T-helper 17 cell (primary cell): ENCODE data around the gene ZNF775. TPM values are rescaled to one million over a fixed set of nuclear protein-coding genes. Genes with fewer than 3 reads are reported as not detected.
A peak's percentile ranks its signal among the peaks of the same experiment; 100 is the strongest.

Experiments used
- ATAC-seq: fragments of 150-1000 bp; cut with Tn5 transposase; 2 replicates; pipeline ENCODE4 v1.10.0; 2021; ENCODE audit warnings: mild to moderate bottlenecking, moderate library complexity
- DNase-seq, 3 donors: peaks; one replicate each; pipeline versions ENCODE4 v3.0.0 to v3.0.0-alpha.2; 2020 to 2021
- H3K9me3 ChIP-seq: one replicate; pipeline ENCODE4 v1.7.0; 2013; ENCODE audit warnings: low read length, mild to moderate bottlenecking; ENCODE audit not compliant: control insufficient read depth, poor library complexity, severe bottlenecking
- H3K27ac Mint-ChIP-seq: one replicate; pipeline ENCODE4 v1.8.0; 2022; ENCODE audit warnings: mild to moderate bottlenecking, moderate library complexity, mixed read lengths
- H3K27me3 Mint-ChIP-seq: one replicate; pipeline ENCODE4 v1.8.0; 2022; ENCODE audit warnings: mixed read lengths
- H3K36me3 Mint-ChIP-seq: one replicate; pipeline ENCODE4 v1.8.0; 2022; ENCODE audit warnings: low read depth, mixed read lengths
- H3K4me1 Mint-ChIP-seq: one replicate; pipeline ENCODE4 v1.8.0; 2022; ENCODE audit warnings: mild to moderate bottlenecking, mixed read lengths
- H3K4me3 Mint-ChIP-seq: one replicate; pipeline ENCODE4 v1.8.0; 2022; ENCODE audit warnings: mild to moderate bottlenecking, moderate library complexity, mixed read lengths
- total RNA-seq, 4 donors: library from RNA in 2 of 4; stranded (reverse) in 2 of 4; gene quantifications; one replicate each; pipeline ENCODE4 v1.2.3 and lab custom pipeline; 2022 to 2026

ZNF775 gene
- total RNA-seq, 2 donors from 2014 or later, result 1.4 to 2.1 TPM

GRCh38 chr7:150375662-150376521 lies 3.2 kb upstream of the ZNF775 start:
- Mint-ChIP-seq H3K4me3 (no peak overlapping the region), H3K27me3 (no peaks in the 10 kb centered on the region), H3K27ac (peak overlapping the region; percentile 76), H3K4me1 (peaks cover 35% of the 10 kb centered on the region), H3K36me3 (no peaks in the 10 kb centered on the region)
- ATAC-seq (no peak), DNase-seq (no peak)
- H3K9me3 ChIP-seq, result no peaks in the 10 kb centered on the region

- no peak for ATAC-seq
- no peak for DNase-seq
- Mint-ChIP-seq H3K4me1 (peaks cover 34% of the 10 kb centered on the region), H3K27ac (peak overlapping the region; percentile 76), H3K36me3 (no peaks in the 10 kb centered on the region), H3K4me3 (no peak overlapping the region), H3K27me3 (no peaks in the 10 kb centered on the region)
- no peaks in the 10 kb centered on the region for H3K9me3 ChIP-seq
Observed at GRCh38 chr7:150376560-150376959, 2.6 kb upstream of the ZNF775 start.

- Mint-ChIP-seq H3K27ac (peak overlapping the region; percentile 87), H3K27me3 (no peaks in the 10 kb centered on the region), H3K36me3 (no peaks in the 10 kb centered on the region), H3K4me3 (no peak overlapping the region), H3K4me1 (peaks cover 34% of the 10 kb centered on the region)
- ATAC-seq, result no peak
- H3K9me3 ChIP-seq, result no peaks in the 10 kb centered on the region
- DNase-seq, result no peak
Observed at GRCh38 chr7:150377196-150377595, 1.9 kb upstream of the ZNF775 start.

- H3K36me3 Mint-ChIP-seq, result no peaks in the 10 kb centered on the region
- DNase-seq (no peak), ATAC-seq (no peak)
- no peak overlapping the region for H3K4me3 Mint-ChIP-seq
- H3K9me3 ChIP-seq, result no peaks in the 10 kb centered on the region
- H3K4me1 Mint-ChIP-seq, result peaks cover 34% of the 10 kb centered on the region
- H3K27me3 Mint-ChIP-seq, result no peaks in the 10 kb centered on the region
- H3K27ac Mint-ChIP-seq, result peak overlapping the region; percentile 87
Observed at GRCh38 chr7:150377635-150378034, 1.5 kb upstream of the ZNF775 start.

GRCh38 chr7:150378115-150378852 lies 846 bp upstream of the ZNF775 start:
- ATAC-seq (no peak), DNase-seq (peak in 1 of 3 donors; percentile 25)
- Mint-ChIP-seq H3K27me3 (no peaks in the 10 kb centered on the region), H3K36me3 (no peaks in the 10 kb centered on the region), H3K4me3 (peak overlapping the region; percentile 86), H3K4me1 (peaks cover 36% of the 10 kb centered on the region), H3K27ac (peak overlapping the region; percentile 87)
- H3K9me3 ChIP-seq, result no peaks in the 10 kb centered on the region

GRCh38 chr7:150379441-150380379 lies 580 bp downstream of the ZNF775 start:
- Mint-ChIP-seq H3K4me3 (peak overlapping the region; percentile 96), H3K36me3 (no peaks in the 10 kb centered on the region), H3K27me3 (no peaks in the 10 kb centered on the region), H3K4me1 (peaks cover 32% of the 10 kb centered on the region), H3K27ac (peak overlapping the region; percentile 85)
- no peak for ATAC-seq
- no peaks in the 10 kb centered on the region for H3K9me3 ChIP-seq
- no peak for DNase-seq

GRCh38 chr7:150380463-150380862 lies 1.3 kb downstream of the ZNF775 start:
- H3K4me1 Mint-ChIP-seq, result peaks cover 32% of the 10 kb centered on the region
- peak overlapping the region; percentile 96 for H3K4me3 Mint-ChIP-seq
- peak overlapping the region; percentile 85 for H3K27ac Mint-ChIP-seq
- no peaks in the 10 kb centered on the region for H3K9me3 ChIP-seq
- H3K36me3 Mint-ChIP-seq, result no peaks in the 10 kb centered on the region
- no peaks in the 10 kb centered on the region for H3K27me3 Mint-ChIP-seq
- DNase-seq, result no peak
- ATAC-seq, result no peak

GRCh38 chr7:150381096-150381495 lies 2.0 kb downstream of the ZNF775 start:
- H3K4me1 Mint-ChIP-seq, result peaks cover 27% of the 10 kb centered on the region
- ATAC-seq (no peak), DNase-seq (no peak)
- H3K27ac Mint-ChIP-seq, result no peak overlapping the region
- no peaks in the 10 kb centered on the region for H3K9me3 ChIP-seq
- H3K27me3 Mint-ChIP-seq, result no peaks in the 10 kb centered on the region
- H3K36me3 Mint-ChIP-seq, result no peaks in the 10 kb centered on the region
- no peak overlapping the region for H3K4me3 Mint-ChIP-seq

GRCh38 chr7:150381785-150382122 lies 2.6 kb downstream of the ZNF775 start:
- no peaks in the 10 kb centered on the region for H3K27me3 Mint-ChIP-seq
- H3K4me1 Mint-ChIP-seq, result peaks cover 22% of the 10 kb centered on the region
- DNase-seq (no peak), ATAC-seq (no peak)
- H3K36me3 Mint-ChIP-seq, result no peaks in the 10 kb centered on the region
- no peak overlapping the region for H3K4me3 Mint-ChIP-seq
- H3K9me3 ChIP-seq, result no peaks in the 10 kb centered on the region
- H3K27ac Mint-ChIP-seq, result no peak overlapping the region

GRCh38 chr7:150382123-150382843 lies 3.2 kb downstream of the ZNF775 start:
- Mint-ChIP-seq H3K27me3 (no peaks in the 10 kb centered on the region), H3K4me1 (peaks cover 22% of the 10 kb centered on the region), H3K27ac (no peak overlapping the region), H3K4me3 (no peak overlapping the region), H3K36me3 (no peaks in the 10 kb centered on the region)
- DNase-seq (no peak), ATAC-seq (no peak)
- no peaks in the 10 kb centered on the region for H3K9me3 ChIP-seq

- no peaks in the 10 kb centered on the region for H3K9me3 ChIP-seq
- DNase-seq (no peak), ATAC-seq (no peak)
- no peak overlapping the region for H3K27ac Mint-ChIP-seq
- H3K4me1 Mint-ChIP-seq, result peaks cover 18% of the 10 kb centered on the region
- no peaks in the 10 kb centered on the region for H3K27me3 Mint-ChIP-seq
- no peak overlapping the region for H3K4me3 Mint-ChIP-seq
- no peaks in the 10 kb centered on the region for H3K36me3 Mint-ChIP-seq
Observed at GRCh38 chr7:150382844-150383225, 3.7 kb downstream of the ZNF775 start.

GRCh38 chr7:150383710-150384397 lies 4.7 kb downstream of the ZNF775 start:
- no peaks in the 10 kb centered on the region for H3K36me3 Mint-ChIP-seq

More at GRCh38 chr7:150383710-150384397, 4.7 kb downstream of the ZNF775 start:
- H3K9me3 ChIP-seq, result no peaks in the 10 kb centered on the region
- H3K27ac Mint-ChIP-seq, result no peak overlapping the region
- ATAC-seq (no peak), DNase-seq (no peak)
- peaks cover 15% of the 10 kb centered on the region for H3K4me1 Mint-ChIP-seq
- H3K27me3 Mint-ChIP-seq, result no peaks in the 10 kb centered on the region
- H3K4me3 Mint-ChIP-seq, result no peak overlapping the region
